Stimulated activated CD8-positive, alpha-beta memory T cell treated with anti-CD3 and anti-CD28 coated beads, Interleukin-2, amount 100 ng/mL, for 48 hours (primary cell): ENCODE data around the gene IQUB.
"Not testable (repeated sequence)": the region's sequence is repeated elsewhere in the genome, so short reads cannot be mapped to it uniquely, and the experiment has no call there.

Source experiments
- DNase-seq, 2 donors: peaks; one replicate each; pipeline ENCODE4 v3.0.0-alpha.2; 2020; ENCODE audit warnings: low read depth in 2 of 2

Gene IQUB

DNA sequence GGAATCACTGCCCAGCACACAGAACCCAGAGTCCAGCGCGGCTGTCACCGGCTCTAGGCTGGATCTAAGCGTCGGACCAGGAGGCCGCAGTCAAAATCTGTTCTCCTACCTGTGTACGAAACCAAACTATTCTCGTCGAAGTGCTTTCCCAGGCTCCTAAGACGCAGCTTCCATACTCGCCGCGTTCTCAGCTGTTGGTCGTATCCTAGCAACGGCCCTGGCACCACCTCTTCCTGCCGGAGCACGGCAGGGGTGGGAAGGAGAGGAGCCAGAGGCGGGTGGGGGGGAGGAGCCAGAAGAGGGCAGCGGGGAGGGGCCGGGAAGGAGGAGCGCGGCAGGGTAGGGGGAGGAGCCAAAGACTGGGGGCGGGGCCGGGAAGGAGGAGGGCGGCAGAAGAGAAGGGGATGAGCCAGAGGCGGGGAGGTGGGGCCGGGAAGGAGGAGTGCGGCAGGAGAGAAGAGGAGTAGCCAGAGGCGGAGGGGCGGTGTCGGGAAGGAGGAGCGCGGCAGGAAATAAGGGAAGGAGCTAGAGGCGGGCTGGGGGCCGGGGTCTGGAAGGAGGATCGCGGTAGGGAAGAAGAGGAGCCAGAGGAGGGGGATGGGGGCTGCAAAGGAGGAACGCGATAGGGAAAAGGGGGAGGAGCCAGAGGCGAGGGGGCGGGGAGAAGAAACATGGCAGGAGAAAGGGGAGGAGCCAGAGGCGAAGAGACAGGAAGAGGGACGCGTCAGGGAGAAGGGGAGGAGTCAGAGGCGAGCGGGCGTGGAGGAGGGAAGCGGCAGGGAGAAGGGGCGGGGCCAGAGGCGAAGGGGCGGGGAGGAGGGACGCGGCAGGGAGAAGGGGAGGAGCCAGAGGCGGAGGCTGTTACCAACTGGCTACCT lies at the start of gene IQUB:
Gene IQUB (minus strand): TSS at position 213 of the 878 bp plus-strand sequence. CDS start 22,255 bp downstream, outside the sequence.
- DNase-seq: peak; percentile 91 to 97

- DNase-seq: no peak
Observed at GRCh38 chr7:123583821-123584220, 49.4 kb upstream of the IQUB start.

GRCh38 chr7:123581162-123581459 lies 46.7 kb upstream of the IQUB start:
- DNase-seq: no peak

- no peak for DNase-seq
Observed at GRCh38 chr7:123580406-123581161, 46.2 kb upstream of the IQUB start.

- no peak for DNase-seq
Observed at GRCh38 chr7:123579416-123579815, 45.0 kb upstream of the IQUB start.

GRCh38 chr7:123573896-123574467 lies 39.6 kb upstream of the IQUB start:
- DNase-seq: no peak

GRCh38 chr7:123573341-123573740 lies 38.9 kb upstream of the IQUB start:
- no peak for DNase-seq

GRCh38 chr7:123571684-123572083 lies 37.3 kb upstream of the IQUB start:
- DNase-seq: no peak

GRCh38 chr7:123571187-123571586 lies 36.8 kb upstream of the IQUB start:
- no peak for DNase-seq

DNA sequence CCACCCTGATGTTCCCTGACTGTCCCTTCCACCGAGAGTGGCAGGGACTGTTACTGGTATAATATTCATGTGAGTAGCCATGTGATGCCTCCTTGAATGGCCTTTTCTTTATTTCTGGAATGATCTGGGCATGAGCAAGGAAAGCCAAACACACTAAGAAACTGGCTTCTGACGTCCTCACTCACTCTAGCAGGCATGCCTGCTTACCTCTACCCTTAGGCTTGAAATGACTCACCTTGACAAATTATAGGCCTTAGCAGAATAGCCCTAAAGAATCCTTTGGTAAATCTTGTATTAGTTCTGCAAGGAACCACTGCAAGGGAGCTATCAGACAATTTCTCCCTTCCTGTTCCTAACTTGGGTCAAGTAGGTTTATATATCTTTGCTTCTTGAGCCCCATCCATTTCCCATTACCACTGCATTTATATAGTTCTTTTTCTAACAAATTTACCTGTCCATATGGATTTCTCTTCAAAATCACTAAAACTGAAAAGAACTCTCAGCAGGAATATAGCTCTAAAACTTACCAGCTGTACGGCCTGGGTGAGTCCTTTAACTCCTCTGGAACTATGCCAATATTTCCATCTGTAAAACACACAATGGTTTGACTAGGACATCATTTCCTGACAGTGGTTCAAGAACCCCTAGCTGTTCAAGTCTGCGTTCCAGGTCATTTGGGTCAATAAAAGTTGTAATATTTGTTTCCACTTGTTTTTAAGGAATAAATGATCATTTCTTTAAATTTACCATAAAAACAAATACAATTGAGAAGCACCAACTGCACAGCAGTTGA lies 36.2 kb upstream of the IQUB start:
- DNase-seq: no peak

GRCh38 chr7:123569352-123570010 lies 35.1 kb upstream of the IQUB start:
- no peak for DNase-seq

GRCh38 chr7:123562121-123562520 lies 27.7 kb upstream of the IQUB start:
- no peak for DNase-seq

DNA sequence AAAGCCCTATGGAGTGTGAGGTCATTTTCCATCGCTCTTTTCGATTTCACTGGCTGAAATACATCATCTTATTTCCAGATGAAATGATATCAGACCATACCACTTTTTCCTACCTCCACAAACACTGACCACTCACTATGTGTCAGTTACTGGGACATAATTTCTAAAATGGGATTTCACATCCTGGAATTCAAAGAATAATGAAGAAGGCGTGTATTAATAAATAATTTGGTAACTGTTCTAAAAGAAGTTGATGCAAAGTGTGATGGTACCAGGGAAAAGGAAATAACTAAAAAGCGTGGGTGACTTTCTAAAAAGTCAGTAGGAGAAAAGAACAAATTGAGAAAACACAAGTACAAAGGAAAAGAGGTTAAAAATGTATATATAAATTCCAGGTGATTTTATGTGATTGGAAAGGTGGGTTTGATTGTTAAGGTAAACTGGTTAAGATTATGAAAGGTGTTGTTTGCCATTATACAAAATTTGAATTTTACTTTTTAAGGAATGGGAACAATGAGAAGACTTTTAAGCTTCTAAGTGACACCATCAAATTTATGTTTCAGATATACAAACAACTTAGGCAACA lies 24.0 kb upstream of the IQUB start:
- DNase-seq: no peak

DNA sequence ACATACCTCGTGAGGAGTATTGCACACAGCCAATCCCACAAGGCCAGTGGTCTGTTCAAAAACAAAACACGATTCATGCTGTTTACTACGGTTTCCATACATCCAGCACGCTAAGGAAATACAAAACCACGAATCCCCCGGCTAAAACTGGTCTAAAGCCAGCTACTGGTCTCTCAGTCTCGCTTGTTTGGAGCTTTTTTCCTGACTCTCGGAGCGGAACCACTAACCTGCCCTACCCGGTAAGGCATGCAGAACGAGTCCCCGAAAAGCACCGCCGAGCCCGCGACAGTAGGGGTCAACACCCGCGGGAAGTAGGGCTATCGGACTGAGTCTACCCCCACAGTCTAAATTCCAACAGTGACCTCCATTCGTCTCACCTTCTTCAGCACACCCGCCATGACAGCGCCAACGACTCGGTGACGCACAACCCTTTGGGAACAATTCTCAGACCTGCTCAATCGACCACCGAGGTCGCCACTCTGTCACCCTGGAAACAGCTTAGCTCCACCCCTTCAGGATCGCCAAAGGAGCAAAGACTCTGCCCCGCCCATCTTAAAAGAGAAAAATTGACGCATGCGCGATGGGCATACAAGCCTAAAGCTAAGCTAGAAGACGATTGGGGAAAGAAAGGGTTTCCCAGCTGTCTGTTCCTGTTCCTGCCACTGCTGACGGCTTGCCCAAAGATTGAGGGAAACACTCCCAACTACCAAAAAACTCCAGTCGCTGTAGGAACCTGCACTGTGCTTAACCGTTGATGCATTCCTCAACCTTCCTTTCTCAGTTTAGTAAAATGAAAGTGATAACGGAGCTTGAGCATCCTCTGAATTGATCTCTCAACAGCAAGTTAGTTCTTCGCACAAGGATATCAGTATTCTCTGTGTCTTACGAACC lies 23.2 kb upstream of the IQUB start, which contains the start of gene NDUFA5:
Gene NDUFA5 (minus strand): TSS at position 421 of the 891 bp plus-strand sequence. CDS start 23 bp downstream, at position 398.
- DNase-seq: peak; percentile 85 to 91

GRCh38 chr7:123557016-123557397 lies 22.6 kb upstream of the IQUB start:
- no peak for DNase-seq

GRCh38 chr7:123555484-123555883 lies 21.1 kb upstream of the IQUB start:
- no peak for DNase-seq

GRCh38 chr7:123553159-123553558 lies 18.8 kb upstream of the IQUB start:
- no peak for DNase-seq

DNA sequence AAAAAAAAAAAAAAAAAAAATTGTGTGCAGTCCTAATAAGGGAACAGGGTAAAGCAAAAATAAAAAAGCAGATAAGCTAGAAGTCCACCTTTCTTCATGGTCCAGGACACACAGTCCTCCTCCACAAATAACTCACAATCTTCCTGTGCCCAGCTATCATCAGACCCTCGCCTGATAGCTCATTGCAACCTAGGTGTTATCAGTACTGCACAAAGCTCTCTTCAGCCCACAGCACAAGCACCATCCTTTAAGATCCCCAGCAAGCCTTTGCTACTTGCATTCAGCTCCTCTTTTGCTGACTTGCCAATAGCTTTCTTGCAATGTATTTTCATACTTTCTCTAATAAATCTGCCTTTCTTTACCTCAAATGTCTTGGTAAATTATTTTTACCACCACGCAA lies 18.2 kb upstream of the IQUB start:
- no peak for DNase-seq

DNA sequence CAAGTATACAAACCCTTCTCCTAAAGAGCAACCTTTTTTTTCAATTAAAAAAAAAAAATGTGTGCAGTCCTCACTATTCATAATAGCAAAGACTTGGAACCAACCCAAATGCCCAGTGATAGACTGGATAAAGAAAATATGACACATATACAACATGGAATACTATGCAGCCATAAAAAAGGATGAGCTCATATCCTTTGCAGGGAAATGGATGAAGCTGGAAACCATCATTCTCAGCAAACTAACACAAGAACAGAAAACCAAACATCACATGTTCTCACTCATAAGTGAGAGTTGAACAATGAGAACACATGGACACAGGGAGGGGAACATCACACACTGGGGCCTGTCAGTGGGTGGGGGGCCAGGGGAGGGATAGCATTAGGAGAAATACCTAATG lies 17.7 kb upstream of the IQUB start:
- not testable (repeated sequence) for DNase-seq

DNA sequence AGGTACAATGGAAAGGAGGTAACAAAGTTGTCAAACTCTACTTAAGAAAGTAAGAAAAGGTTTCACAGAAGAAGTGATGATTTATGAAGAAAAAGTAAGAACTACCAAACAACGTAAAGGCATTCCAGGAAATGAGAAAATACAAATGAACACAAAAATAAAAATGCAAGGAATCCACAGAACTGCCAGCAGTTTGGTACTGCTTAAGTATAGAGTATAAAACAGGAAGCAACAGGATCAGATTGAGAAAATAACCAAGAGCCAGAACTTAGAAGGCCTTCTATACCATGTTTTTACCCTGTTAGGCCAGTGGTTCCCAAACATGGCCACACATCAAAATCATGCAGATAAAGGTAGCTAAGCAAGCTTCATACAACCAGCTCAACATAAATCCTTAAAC lies 14.0 kb upstream of the IQUB start:
- DNase-seq: no peak
